HepG2 (cell line): Measurements from ENCODE around the gene FAM219B. TPM values are rescaled to one million over a fixed set of nuclear protein-coding genes. Genes with fewer than 3 reads are reported as not detected.
A peak's percentile ranks its signal among the peaks of the same experiment; 100 is the strongest.

Source experiments
- CEBPG ChIP-seq: IDR thresholded peaks from 2 replicates; pipeline ENCODE4 v1.6.1; 2016
- E2F1 ChIP-seq: sonication (generic); formaldehyde crosslinking; IDR thresholded peaks from 2 replicates; pipeline ENCODE4 v1.5.0; 2020; ENCODE audit warnings: missing genetic modification reagents
- HBP1 ChIP-seq: IDR thresholded peaks from 2 replicates; pipeline ENCODE4 v1.6.1; 2016; ENCODE audit warnings: low read depth, control low read depth
- HDAC1 ChIP-seq: sonication (generic); formaldehyde crosslinking; IDR thresholded peaks from 2 replicates; pipeline ENCODE4 v1.5.1; 2020; ENCODE audit warnings: mild to moderate bottlenecking, missing genetic modification reagents
- HOXA7 ChIP-seq: sonication (generic); formaldehyde crosslinking; IDR thresholded peaks from 2 replicates; pipeline ENCODE4 v1.8.1; 2022; ENCODE audit warnings: mild to moderate bottlenecking, missing genetic modification reagents, moderate library complexity
- PPARG ChIP-seq: conservative IDR thresholded peaks from 2 replicates; pipeline ENCODE4 v1.6.1; 2016; ENCODE audit warnings: missing biosample characterization, missing genetic modification reagents
- PRDM10 ChIP-seq: sonication (generic); formaldehyde crosslinking; IDR thresholded peaks from 2 replicates; pipeline ENCODE4 v1.4.0; 2020; ENCODE audit warnings: low read depth, missing genetic modification reagents
- SALL1 ChIP-seq: sonication (generic); formaldehyde crosslinking; IDR thresholded peaks from 2 replicates; pipeline ENCODE4 v1.8.0; 2022; ENCODE audit warnings: mild to moderate bottlenecking, missing genetic modification reagents
- ZC3H4 ChIP-seq: sonication (generic); formaldehyde crosslinking; IDR thresholded peaks from 2 replicates; pipeline ENCODE4 v1.4.0; 2020; ENCODE audit warnings: missing genetic modification reagents, borderline replicate concordance
- ZHX2 ChIP-seq, 2 experiments: sonication (generic) in 1 of 2; formaldehyde crosslinking in 1 of 2; IDR thresholded peaks; 2 replicates each; pipeline versions ENCODE4 v1.6.1 to v1.9.0; 2014 to 2022; ENCODE audit warnings: antibody characterized with exemption in 1 of 2, borderline replicate concordance in 1 of 2, inconsistent platforms in 1 of 2, low read depth in 1 of 2, missing genetic modification reagents in 1 of 2
- ZNF503 ChIP-seq: sonication (generic); formaldehyde crosslinking; IDR thresholded peaks from 2 replicates; pipeline ENCODE4 v1.4.0; 2020; ENCODE audit warnings: missing genetic modification reagents
- ZNF550 ChIP-seq: sonication (generic); formaldehyde crosslinking; IDR thresholded peaks from 2 replicates; pipeline ENCODE4 v1.4.0; 2020; ENCODE audit warnings: mild to moderate bottlenecking, missing genetic modification reagents, borderline replicate concordance
- polyA plus RNA-seq, 8 experiments: library from polyadenylated mRNA; depleted of rRNA in 3 of 8; stranded (reverse) in 7 of 8; unstranded in 1 of 8; fragments of >200 nt; fragmentation: Illumina TruSeq in 4 of 8; extraction: Trizol in 4 of 8; gene quantifications; 2 replicates each; pipeline versions ENCODE4 v1.2.1 to v1.2.3, GENCODE V29; 2011 to 2016; ENCODE audit warnings: low read depth in 4 of 8, missing spikeins in 1 of 8, mixed read lengths in 1 of 8; ENCODE audit not compliant: insufficient read depth in 1 of 8
- total RNA-seq, 5 experiments: library from RNA; depleted of rRNA; stranded (reverse); fragments of >200 nt; fragmentation: Illumina TruSeq; extraction: Trizol; gene quantifications; 2 replicates each; pipeline ENCODE4 v1.2.3, GENCODE V29; 2016; ENCODE audit warnings: low read depth in 1 of 5

Gene FAM219B
- total and polyA plus RNA-seq, 2 of the 13 experiments (the other 11 are each of a cell fraction or from before 2014, with no cell fraction given), result 36.6 to 50.2 TPM

- TF ChIP-seq HOXA7 (CRISPR knock-in tag), result no peak
- peak; percentile 37 for TF ChIP-seq ZHX2 (IDR thresholded peaks at IDR 0.05; ENCODE audit: low read depth)
- TF ChIP-seq ZHX2 (CRISPR knock-in tag; IDR thresholded peaks at IDR 0.05; ENCODE audit: borderline replicate concordance), result no peak
- TF ChIP-seq ZNF503 (CRISPR knock-in tag), result peak; percentile 56; the same call in 1 of the 2 replicates
- TF ChIP-seq SALL1 (CRISPR knock-in tag), result peak; percentile 81; the same call in 1 of the 2 replicates
- TF ChIP-seq CEBPG, result no peak
- TF ChIP-seq E2F1 (CRISPR knock-in tag), result no peak; the same call in none of the 2 replicates
- peak; percentile 20; the same call in 1 of the 2 replicates for TF ChIP-seq PRDM10
- peak; percentile 89 for TF ChIP-seq HDAC1 (CRISPR knock-in tag)
- TF ChIP-seq HBP1 (CRISPR knock-in tag), result peak; percentile 58
- 0 out of 2 replicates have a peak, but pooled peaks have one; percentile 22 for TF ChIP-seq PPARG (CRISPR knock-in tag)
- 0 out of 2 replicates have a peak, but pooled peaks have one; percentile 75 for TF ChIP-seq ZNF550 (CRISPR knock-in tag)
- no peak; the same call in 1 of the 2 replicates for TF ChIP-seq ZC3H4 (CRISPR knock-in tag)
Observed at GRCh38 chr15:74937590-74938371, 31.1 kb upstream of the FAM219B start, which contains the start of gene COX5A (continued).
